HG02678 (cell line): ENCODE results near the gene MCC.

Source experiments
- ATAC-seq: cut with Tn5 transposase; IDR thresholded peaks from one replicate; pipeline ENCODE4 v1.9.1; 2021; ENCODE audit warnings: mild to moderate bottlenecking, moderate library complexity; ENCODE audit not compliant: unreplicated experiment

MCC gene

GRCh38 chr5:113230711-113231652 is 257.3 kb downstream of the MCC start:
- no peak for ATAC-seq

- ATAC-seq = no peak
Observed at GRCh38 chr5:113227798-113228197, 260.5 kb downstream of the MCC start.

GRCh38 chr5:113226116-113226736 is 262.0 kb downstream of the MCC start:
- ATAC-seq = no peak

- ATAC-seq = no peak
Observed at GRCh38 chr5:113225259-113225658, 263.0 kb downstream of the MCC start.

GRCh38 chr5:113224605-113225065 is 263.6 kb downstream of the MCC start:
- ATAC-seq = no peak

- no peak for ATAC-seq
Observed at GRCh38 chr5:113223831-113224604, 264.2 kb downstream of the MCC start.

GRCh38 chr5:113223315-113223714 is 264.9 kb downstream of the MCC start:
- ATAC-seq = no peak

- ATAC-seq = no peak
Observed at GRCh38 chr5:113221294-113222176, 266.7 kb downstream of the MCC start.

GRCh38 chr5:113219695-113220094 is 268.6 kb downstream of the MCC start:
- no peak for ATAC-seq

- ATAC-seq = no peak
Observed at GRCh38 chr5:113218906-113219517, 269.2 kb downstream of the MCC start.

GRCh38 chr5:113218200-113218599 is 270.1 kb downstream of the MCC start:
- ATAC-seq = no peak

- ATAC-seq = no peak
Observed at GRCh38 chr5:113217619-113218184, 270.6 kb downstream of the MCC start.

GRCh38 chr5:113216545-113216944 is 271.7 kb downstream of the MCC start:
- no peak for ATAC-seq

GRCh38 chr5:113215401-113216060 is 272.7 kb downstream of the MCC start:
- ATAC-seq = no peak

- ATAC-seq = no peak
Observed at GRCh38 chr5:113214606-113215323, 273.5 kb downstream of the MCC start.

GRCh38 chr5:113213551-113214425 is 274.5 kb downstream of the MCC start:
- ATAC-seq = peak; percentile 70

- ATAC-seq = no peak
Observed at GRCh38 chr5:113212244-113212920, 275.9 kb downstream of the MCC start.
